ENCODE measurements around the gene MTHFD2. TPM values are rescaled to one million over a fixed set of nuclear protein-coding genes. Genes with fewer than 3 reads are reported as not detected.

The MTHFD2 gene
- polyA plus RNA-seq, 1 experiment, result 282 TPM

- H3K36me3 ChIP-seq (ENCODE audit: control insufficient read depth, insufficient read depth, low read length), result no peaks in the 10 kb centered on the region
- ChIA-PET POLR2A (interaction anchor here (0.7 kb wide), 1 partner anchor 203 kb away, joined by 6 read pairs; no protein-coding TSS in a partner anchor), CTCF (no interaction called here)
- no peak for DNase-seq (ENCODE audit: low read depth)
- H3K4me3 ChIP-seq (ENCODE audit: low read depth, low read length), result no peak overlapping the region
- TF ChIP-seq CTCF (IDR thresholded peaks at IDR 0.05; ENCODE audit: insufficient read depth, low read depth, low read length), result no peak
- peaks cover 2% of the 10 kb centered on the region; the same call in 1 of the 2 replicates for H3K27me3 ChIP-seq (ENCODE audit: control insufficient read depth, insufficient read depth, low read length)
These were observed 6.6 kb upstream of the MTHFD2 start for GRCh38 chr2:74191596-74192380.

- CTCF ChIA-PET, result no interaction called here
These were observed 3.6 kb upstream of the MTHFD2 start for GRCh38 chr2:74194799-74195198.

GRCh38 chr2:74197049-74197448 lies 1.4 kb upstream of the MTHFD2 start:
- no peak for TF ChIP-seq CTCF (IDR thresholded peaks at IDR 0.05; ENCODE audit: insufficient read depth, low read depth, low read length)
- no peak overlapping the region for H3K4me3 ChIP-seq (ENCODE audit: low read depth, low read length)
- no peaks in the 10 kb centered on the region for H3K27me3 ChIP-seq (ENCODE audit: control insufficient read depth, insufficient read depth, low read length)
- ChIA-PET POLR2A (no interaction called here), CTCF (interaction anchor here (0.6 to 1.3 kb wide), 5 partner anchors 18 to 77 kb away, joined by 3 read pairs; partner anchors contain the start of gene MOB1A)
- DNase-seq (ENCODE audit: low read depth), result no peak
- no peaks in the 10 kb centered on the region for H3K36me3 ChIP-seq (ENCODE audit: control insufficient read depth, insufficient read depth, low read length)

More at GRCh38 chr2:74194799-74195198, 3.6 kb upstream of the MTHFD2 start:
- no peak for DNase-seq (ENCODE audit: low read depth)
- Histone ChIP-seq H3K36me3 (ENCODE audit: control insufficient read depth, insufficient read depth, low read length) (no peaks in the 10 kb centered on the region), H3K4me3 (ENCODE audit: low read depth, low read length) (no peak overlapping the region), H3K27me3 (ENCODE audit: control insufficient read depth, insufficient read depth, low read length) (peaks cover 2% of the 10 kb centered on the region; the same call in 1 of the 2 replicates)
- no peak for TF ChIP-seq CTCF (IDR thresholded peaks at IDR 0.05; ENCODE audit: insufficient read depth, low read depth, low read length)
- POLR2A ChIA-PET, result no interaction called here

GRCh38 chr2:74198023-74198460 lies 373 bp upstream of the MTHFD2 start:
- POLR2A ChIA-PET, result no interaction called here
- no peak for DNase-seq (ENCODE audit: low read depth)
- H3K36me3 ChIP-seq (ENCODE audit: control insufficient read depth, insufficient read depth, low read length), result no peaks in the 10 kb centered on the region
- TF ChIP-seq CTCF (IDR thresholded peaks at IDR 0.05; ENCODE audit: insufficient read depth, low read depth, low read length), result no peak
- peak overlapping the region; percentile 100 for H3K4me3 ChIP-seq (ENCODE audit: low read depth, low read length)
- H3K27me3 ChIP-seq (ENCODE audit: control insufficient read depth, insufficient read depth, low read length), result no peaks in the 10 kb centered on the region
- CTCF ChIA-PET, result interaction anchor here (0.8 to 2.1 kb wide), 9 partner anchors 10 to 78 kb away, joined by 3 to 10 read pairs (median 4); partner anchors contain the start of gene MOB1A

GRCh38 chr2:74199275-74199701 lies 873 bp downstream of the MTHFD2 start:
- no peak for DNase-seq (ENCODE audit: low read depth)
- TF ChIP-seq CTCF (IDR thresholded peaks at IDR 0.05; ENCODE audit: insufficient read depth, low read depth, low read length), result no peak
- Histone ChIP-seq H3K27me3 (ENCODE audit: control insufficient read depth, insufficient read depth, low read length) (no peaks in the 10 kb centered on the region), H3K4me3 (ENCODE audit: low read depth, low read length) (peak overlapping the region; percentile 100), H3K36me3 (ENCODE audit: control insufficient read depth, insufficient read depth, low read length) (peaks cover 2% of the 10 kb centered on the region)
- CTCF ChIA-PET, result interaction anchor here (0.9 to 2.1 kb wide), 12 partner anchors 8 to 375 kb away, joined by 3 to 10 read pairs (median 4); partner anchors contain the start of gene MOB1A
- POLR2A ChIA-PET, result no interaction called here

All from BJ (cell line).